Smooth muscle cell (in vitro differentiated cells): ENCODE measurements around the gene MLANA. TPM values are rescaled to one million over a fixed set of nuclear protein-coding genes. Genes with fewer than 3 reads are reported as not detected.

ENCODE experiments used
- DNase-seq: peaks from one replicate; lab custom pipeline; 2025; ENCODE audit not compliant: unreplicated experiment; lab: John Stamatoyannopoulos, UW
- H2AFZ ChIP-seq: fragments of 200-600 bp; sonication (generic); 2 replicates; pipeline ENCODE4 v1.6.0; 2016; ENCODE audit warnings: antibody characterized with exemption, low read depth, mild to moderate bottlenecking
- H3F3A ChIP-seq: fragments of 200-600 bp; sonication (generic); 2 replicates; pipeline ENCODE4 v1.6.0; 2017; ENCODE audit warnings: antibody characterized with exemption, low read depth
- H3K27ac ChIP-seq: fragments of 200-600 bp; sonication (generic); 2 replicates; pipeline ENCODE4 v1.5.1; 2016; ENCODE audit warnings: low read depth, mild to moderate bottlenecking
- H3K27me3 ChIP-seq: fragments of 200-600 bp; sonication (generic); 2 replicates; pipeline ENCODE4 v1.6.1; 2016; ENCODE audit warnings: low read depth, mild to moderate bottlenecking
- H3K36me3 ChIP-seq: fragments of 200-600 bp; sonication (generic); 2 replicates; pipeline ENCODE4 v1.5.1; 2016; ENCODE audit warnings: low read depth
- H3K4me1 ChIP-seq: fragments of 200-600 bp; sonication (generic); 2 replicates; pipeline ENCODE4 v1.5.1; 2016; ENCODE audit warnings: low read depth
- H3K4me2 ChIP-seq: fragments of 200-600 bp; sonication (generic); 2 replicates; pipeline ENCODE4 v1.6.0; 2016; ENCODE audit warnings: mild to moderate bottlenecking
- H3K4me3 ChIP-seq: fragments of 200-600 bp; sonication (generic); 2 replicates; pipeline ENCODE4 v1.5.1; 2016; ENCODE audit warnings: mild to moderate bottlenecking
- H3K79me2 ChIP-seq: fragments of 200-600 bp; sonication (generic); 2 replicates; pipeline ENCODE4 v1.6.0; 2016; ENCODE audit warnings: low read depth, mild to moderate bottlenecking
- H3K9ac ChIP-seq: fragments of 200-600 bp; sonication (generic); 2 replicates; pipeline ENCODE4 v1.6.0; 2016; ENCODE audit warnings: low read depth
- H3K9me3 ChIP-seq: fragments of 200-600 bp; sonication (generic); replicated peaks from 2 replicates; pipeline ENCODE4 v1.5.1; 2016; ENCODE audit warnings: low read depth
- H4K20me1 ChIP-seq: fragments of 200-600 bp; sonication (generic); 2 replicates; pipeline ENCODE4 v1.6.0; 2016; ENCODE audit warnings: low read depth
- CTCF ChIP-seq: fragments of 200-600 bp; sonication (generic); IDR thresholded peaks from 2 replicates; pipeline ENCODE4 v1.5.1; 2017; ENCODE audit warnings: borderline replicate concordance, mild to moderate bottlenecking, antibody characterized with exemption; ENCODE audit not compliant: insufficient read depth, poor library complexity, severe bottlenecking
- WGBS: methylation state at CpG from one replicate; pipeline ENCODE4 v1.1.7; 2016; ENCODE audit warnings: low lambda C conversion rate; 5-methylcytosine and 5-hydroxymethylcytosine counted together
- polyA plus RNA-seq: library from polyadenylated mRNA; unstranded; fragments of >200 nt; fragmentation: Nextera tagmentation; extraction: Ambion mirVana; gene quantifications from 2 replicates; pipeline ENCODE4 v1.2.1, GENCODE V29; 2016
- total RNA-seq: library from RNA; depleted of rRNA; stranded (reverse); fragments of >200 nt; gene quantifications from 2 replicates; pipeline ENCODE4 v1.2.3, GENCODE V29; 2014

Gene MLANA
- total and polyA plus RNA-seq, 2 experiments from 2014 or later, result not detected

GRCh38 chr9:5852987-5853386 is 37.7 kb upstream of the MLANA start:
- Histone ChIP-seq H3K27me3 (no peaks in the 10 kb centered on the region), H3K79me2 (no peaks in the 10 kb centered on the region), H3K9me3 (no peaks in the 10 kb centered on the region), H3K4me2 (no peak overlapping the region), H3K36me3 (no peaks in the 10 kb centered on the region), H3K9ac (no peak overlapping the region), H4K20me1 (no peaks in the 10 kb centered on the region), H3K4me3 (no peak overlapping the region), H3K27ac (no peak overlapping the region), H3K4me1 (no peaks in the 10 kb centered on the region), H3F3A (no peaks in the 10 kb centered on the region), H2AFZ (no peak overlapping the region)
- 84% methylated on average over 1 of the region's 1 CpG for WGBS
- DNase-seq, result no peak
- no peak for TF ChIP-seq CTCF

- no peak overlapping the region for H3K4me3 ChIP-seq
- no peaks in the 10 kb centered on the region for H3F3A ChIP-seq
- H2AFZ ChIP-seq, result no peak overlapping the region
- no peaks in the 10 kb centered on the region for H3K27me3 ChIP-seq
- 85% methylated on average over 3 of the region's 3 CpGs for WGBS
- no peak overlapping the region for H3K9ac ChIP-seq
- no peaks in the 10 kb centered on the region for H3K36me3 ChIP-seq
- H4K20me1 ChIP-seq, result no peaks in the 10 kb centered on the region
- DNase-seq, result no peak
- no peaks in the 10 kb centered on the region for H3K9me3 ChIP-seq
- no peaks in the 10 kb centered on the region for H3K79me2 ChIP-seq
- no peak overlapping the region for H3K4me2 ChIP-seq
- H3K27ac ChIP-seq, result no peak overlapping the region
- no peaks in the 10 kb centered on the region for H3K4me1 ChIP-seq
- TF ChIP-seq CTCF, result no peak
Measured at GRCh38 chr9:5853617-5854016, 37.1 kb upstream of the MLANA start.

- DNase-seq, result no peak
- no peak overlapping the region for H2AFZ ChIP-seq
- H3K79me2 ChIP-seq, result no peaks in the 10 kb centered on the region
- no peak overlapping the region for H3K4me2 ChIP-seq
- no peak overlapping the region for H3K27ac ChIP-seq
- no peaks in the 10 kb centered on the region for H3K36me3 ChIP-seq
- H3K4me1 ChIP-seq, result no peaks in the 10 kb centered on the region
- H3K4me3 ChIP-seq, result no peak overlapping the region
- WGBS, result 86% methylated on average over 4 of the region's 4 CpGs
- H3K9ac ChIP-seq, result no peak overlapping the region
- H4K20me1 ChIP-seq, result no peaks in the 10 kb centered on the region
- no peaks in the 10 kb centered on the region for H3F3A ChIP-seq
- H3K27me3 ChIP-seq, result no peaks in the 10 kb centered on the region
- H3K9me3 ChIP-seq, result no peaks in the 10 kb centered on the region
- no peak for TF ChIP-seq CTCF
Measured at GRCh38 chr9:5854063-5854790, 36.5 kb upstream of the MLANA start.

- no peak overlapping the region for H2AFZ ChIP-seq
- H4K20me1 ChIP-seq, result no peaks in the 10 kb centered on the region
- H3K4me1 ChIP-seq, result no peaks in the 10 kb centered on the region
- no peaks in the 10 kb centered on the region for H3K36me3 ChIP-seq
- H3F3A ChIP-seq, result no peaks in the 10 kb centered on the region
- H3K4me3 ChIP-seq, result no peak overlapping the region
- H3K9me3 ChIP-seq, result no peaks in the 10 kb centered on the region
- H3K79me2 ChIP-seq, result no peaks in the 10 kb centered on the region
- no peak for TF ChIP-seq CTCF
- H3K27ac ChIP-seq, result no peak overlapping the region
- no peaks in the 10 kb centered on the region for H3K27me3 ChIP-seq
- no peak overlapping the region for H3K4me2 ChIP-seq
- H3K9ac ChIP-seq, result no peak overlapping the region
- no peak for DNase-seq
Measured at GRCh38 chr9:5857928-5858327, 32.8 kb upstream of the MLANA start.
